CD14-positive monocyte (primary cell): ENCODE data around the gene CUL4A. TPM values are rescaled to one million over a fixed set of nuclear protein-coding genes. Genes with fewer than 3 reads are reported as not detected.

Experiments
- DNase-seq, 3 donors: peaks; one replicate each; pipeline ENCODE4 v3.0.0-alpha.2; 2011 to 2022
- H2AFZ ChIP-seq: 2 replicates; pipeline ENCODE4 v1.6.0; 2012; ENCODE audit warnings: mild to moderate bottlenecking, low read depth, low read length, inconsistent platforms; ENCODE audit not compliant: insufficient read depth, poor library complexity, severe bottlenecking
- H3K27ac ChIP-seq, 2 donors: 1 replicate in 1 of 2; 2 replicates in 1 of 2; pipeline ENCODE4 v1.5.1; 2012 to 2013; ENCODE audit warnings: low read length in 2 of 2, control low read depth in 1 of 2, inconsistent platforms in 1 of 2, low read depth in 1 of 2, mild to moderate bottlenecking in 1 of 2
- H3K27me3 ChIP-seq, 2 donors: one replicate each; pipeline versions ENCODE4 v1.6.0 to v1.6.1; 2011 to 2013; ENCODE audit warnings: low read length in 2 of 2; ENCODE audit not compliant: control insufficient read depth in 2 of 2, insufficient read depth in 2 of 2
- H3K36me3 ChIP-seq, 2 donors: replicated peaks in 1 of 2; 1 replicate in 1 of 2; 2 replicates in 1 of 2; pipeline versions ENCODE4 v1.5.1 to v1.6.1; 2012 to 2013; ENCODE audit warnings: low read length in 2 of 2, control low read depth in 1 of 2, inconsistent platforms in 1 of 2, mild to moderate bottlenecking in 1 of 2; ENCODE audit not compliant: insufficient read depth in 2 of 2, control insufficient read depth in 1 of 2
- H3K4me1 ChIP-seq, 2 donors: 1 replicate in 1 of 2; 2 replicates in 1 of 2; pipeline versions ENCODE4 v1.5.1 to v1.6.1; 2012 to 2013; ENCODE audit warnings: low read length in 2 of 2, control low read depth in 1 of 2, inconsistent platforms in 1 of 2, mild to moderate bottlenecking in 1 of 2, moderate library complexity in 1 of 2; ENCODE audit not compliant: insufficient read depth in 2 of 2, control insufficient read depth in 1 of 2
- H3K4me2 ChIP-seq: replicated peaks from 2 replicates; pipeline ENCODE3; 2012; ENCODE audit warnings: low read length, moderate library complexity, mild to moderate bottlenecking; ENCODE audit not compliant: poor library complexity, severe bottlenecking; ENCODE audit errors: extremely low read depth
- H3K4me3 ChIP-seq, 3 experiments: fragments of 200-600 bp in 1 of 3; sonication (generic) in 1 of 3; replicated peaks in 1 of 3; 1 replicate in 2 of 3; 2 replicates in 1 of 3; pipeline ENCODE4 v1.5.1; 2011 to 2013; ENCODE audit warnings: low read length in 3 of 3, mild to moderate bottlenecking in 3 of 3, control low read depth in 2 of 3, low read depth in 2 of 3, inconsistent platforms in 1 of 3, moderate library complexity in 1 of 3
- H3K79me2 ChIP-seq: 2 replicates; pipeline ENCODE4 v1.6.0; 2012; ENCODE audit warnings: mild to moderate bottlenecking, control low read depth, inconsistent platforms, low read length, moderate library complexity; ENCODE audit not compliant: insufficient read depth
- H3K9ac ChIP-seq: 2 replicates; pipeline ENCODE4 v1.6.0; 2017; ENCODE audit warnings: low read length, mild to moderate bottlenecking; ENCODE audit not compliant: insufficient read depth, poor library complexity, severe bottlenecking
- H3K9me3 ChIP-seq, 2 donors: replicated peaks in 1 of 2; 1 replicate in 1 of 2; 2 replicates in 1 of 2; pipeline versions ENCODE4 v1.5.1 to v1.6.1; 2012 to 2013; ENCODE audit warnings: low read length in 2 of 2, control low read depth in 1 of 2; ENCODE audit not compliant: control insufficient read depth in 1 of 2, insufficient read depth in 1 of 2
- H4K20me1 ChIP-seq: 2 replicates; pipeline ENCODE4 v1.6.0; 2012; ENCODE audit warnings: mild to moderate bottlenecking, low read length, control low read depth, moderate library complexity; ENCODE audit not compliant: insufficient read depth
- H3K27ac Mint-ChIP-seq, 7 donors: one replicate each; pipeline ENCODE4 v1.8.0; 2020; ENCODE audit warnings: mild to moderate bottlenecking in 7 of 7, mixed read lengths in 7 of 7, moderate library complexity in 6 of 7, inconsistent platforms in 2 of 7
- H3K27me3 Mint-ChIP-seq, 3 donors: one replicate each; pipeline ENCODE4 v1.8.0; 2021 to 2022; ENCODE audit warnings: low read depth in 3 of 3, mild to moderate bottlenecking in 3 of 3, mixed read lengths in 3 of 3, moderate library complexity in 3 of 3, inconsistent platforms in 1 of 3
- H3K36me3 Mint-ChIP-seq, 2 donors: one replicate each; pipeline ENCODE4 v1.8.0; 2020; ENCODE audit warnings: mixed read lengths in 2 of 2, inconsistent platforms in 1 of 2, mild to moderate bottlenecking in 1 of 2
- H3K4me1 Mint-ChIP-seq: one replicate; pipeline ENCODE4 v1.8.0; 2020; ENCODE audit warnings: mild to moderate bottlenecking, mixed read lengths
- H3K4me3 Mint-ChIP-seq, 2 donors: one replicate each; pipeline ENCODE4 v1.8.0; 2020; ENCODE audit warnings: mild to moderate bottlenecking in 2 of 2, mixed read lengths in 2 of 2, moderate library complexity in 1 of 2
- H3K9me3 Mint-ChIP-seq, 7 donors: one replicate each; pipeline ENCODE4 v1.8.0; 2020 to 2022; ENCODE audit warnings: mixed read lengths in 7 of 7, mild to moderate bottlenecking in 6 of 7, moderate library complexity in 6 of 7, inconsistent platforms in 2 of 7
- WGBS: methylation state at CpG from one replicate; pipeline ENCODE4 v1.1.5; 2013; ENCODE audit warnings: missing lambda C conversion rate; ENCODE audit not compliant: insufficient coverage; 5-methylcytosine and 5-hydroxymethylcytosine counted together
- intact Hi-C, 2 donors: fragments of 100-400 bp; cut with micrococcal nuclease; formaldehyde crosslinking; loops; one replicate each; pipeline versions ENCODE4 v1.15.0 to v1.15.1; 2023
- polyA plus RNA-seq, 3 donors: library from polyadenylated mRNA; depleted of rRNA in 1 of 3; unstranded in 2 of 3; stranded (reverse) in 1 of 3; fragments of 300-500 nt in 2 of 3; fragments of >200 nt in 1 of 3; fragmentation: Illumina TruSeq in 2 of 3; gene quantifications; 1 replicate in 2 of 3; 2 replicates in 1 of 3; pipeline ENCODE4 v1.2.3, GENCODE V29; 2012 to 2021
- TF ChIP-seq, protein P1 (sequence below): fragments of 200-600 bp; IDR thresholded peaks from one replicate; pipeline ENCODE4 v1.8.0; 2022; ENCODE audit warnings: antibody characterized with exemption, mild to moderate bottlenecking

Gene CUL4A
- polyA plus RNA-seq, 3 donors: 32.0 to 53.9 (median 33.7) TPM

GRCh38 chr13:113196970-113197737 is 12.3 kb upstream of the CUL4A start:
- Histone ChIP-seq H2AFZ (no peak overlapping the region), H3K4me3 (no peak overlapping the region), H3K9ac (no peak overlapping the region), H3K9me3 (no peaks in the 10 kb centered on the region), H3K27ac (peak overlapping the region in 1 of 2 donors; percentile 18), H3K79me2 (peaks cover 18% of the 10 kb centered on the region), H3K27me3 (no peaks in the 10 kb centered on the region), H3K36me3 (peaks cover 60 to 80% of the 10 kb centered on the region in 2 donors), H4K20me1 (peaks cover 2% of the 10 kb centered on the region), H3K4me1 (no peaks in the 10 kb centered on the region), H3K4me2 (no peak overlapping the region)
- intact Hi-C loops: no loop called here
- TF ChIP-seq, protein P1, sequence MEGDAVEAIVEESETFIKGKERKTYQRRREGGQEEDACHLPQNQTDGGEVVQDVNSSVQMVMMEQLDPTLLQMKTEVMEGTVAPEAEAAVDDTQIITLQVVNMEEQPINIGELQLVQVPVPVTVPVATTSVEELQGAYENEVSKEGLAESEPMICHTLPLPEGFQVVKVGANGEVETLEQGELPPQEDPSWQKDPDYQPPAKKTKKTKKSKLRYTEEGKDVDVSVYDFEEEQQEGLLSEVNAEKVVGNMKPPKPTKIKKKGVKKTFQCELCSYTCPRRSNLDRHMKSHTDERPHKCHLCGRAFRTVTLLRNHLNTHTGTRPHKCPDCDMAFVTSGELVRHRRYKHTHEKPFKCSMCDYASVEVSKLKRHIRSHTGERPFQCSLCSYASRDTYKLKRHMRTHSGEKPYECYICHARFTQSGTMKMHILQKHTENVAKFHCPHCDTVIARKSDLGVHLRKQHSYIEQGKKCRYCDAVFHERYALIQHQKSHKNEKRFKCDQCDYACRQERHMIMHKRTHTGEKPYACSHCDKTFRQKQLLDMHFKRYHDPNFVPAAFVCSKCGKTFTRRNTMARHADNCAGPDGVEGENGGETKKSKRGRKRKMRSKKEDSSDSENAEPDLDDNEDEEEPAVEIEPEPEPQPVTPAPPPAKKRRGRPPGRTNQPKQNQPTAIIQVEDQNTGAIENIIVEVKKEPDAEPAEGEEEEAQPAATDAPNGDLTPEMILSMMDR: no peak
- WGBS: 98% methylated on average over 7 of the region's 9 CpGs
- H3K36me3 Mint-ChIP-seq: peaks cover 66 to 76% of the 10 kb centered on the region in 2 donors
- peaks cover under 1% of the 10 kb centered on the region for H3K4me1 Mint-ChIP-seq
- no peak overlapping the region for H3K4me3 Mint-ChIP-seq
- no peak for DNase-seq
- peak overlapping the region in 1 of 7 donors; percentile 68 for H3K27ac Mint-ChIP-seq
- H3K27me3 Mint-ChIP-seq: peaks cover 0 to 2% (median 0%) of the 10 kb centered on the region in 3 donors
- no peaks in the 10 kb centered on the region for H3K9me3 Mint-ChIP-seq

- peaks cover 31 to 57% of the 10 kb centered on the region in 2 donors for H3K36me3 ChIP-seq
- no peaks in the 10 kb centered on the region for H3K9me3 ChIP-seq
- no CpG with 5 or more reads among the region's 2 CpGs for WGBS
Observed at GRCh38 chr13:113201815-113202214, 7.6 kb upstream of the CUL4A start.

More at GRCh38 chr13:113201815-113202214, 7.6 kb upstream of the CUL4A start:
- Histone ChIP-seq H3K4me1 (no peaks in the 10 kb centered on the region), H3K79me2 (peaks cover 60% of the 10 kb centered on the region), H3K27ac (peak overlapping the region in 1 of 2 donors; percentile 5), H3K27me3 (no peaks in the 10 kb centered on the region), H3K4me3 (no peak overlapping the region), H3K9ac (no peak overlapping the region), H2AFZ (no peak overlapping the region), H3K4me2 (no peak overlapping the region), H4K20me1 (peaks cover 28% of the 10 kb centered on the region)
- Mint-ChIP-seq H3K36me3 (peaks cover 38 to 63% of the 10 kb centered on the region in 2 donors), H3K4me1 (peaks cover 16% of the 10 kb centered on the region), H3K27ac (no peak overlapping the region), H3K27me3 (no peaks in the 10 kb centered on the region), H3K9me3 (no peaks in the 10 kb centered on the region), H3K4me3 (no peak overlapping the region)
- DNase-seq: no peak
- intact Hi-C loops: loop anchor here in 1 of 2 donors (10.0 kb wide), 1 partner anchor 617 kb away; the partner anchor contains the start of gene TUBGCP3
- TF ChIP-seq, protein P1: no peak
